HuH-7.5 (cell line): ENCODE results near the gene CHD9NB.
A peak's percentile ranks its signal among the peaks of the same experiment; 100 is the strongest.
"Not testable (repeated sequence)": the region's sequence is repeated elsewhere in the genome, so short reads cannot be mapped to it uniquely, and the experiment has no call there.

Source experiments
- DNase-seq: peaks from one replicate; pipeline ENCODE4 v3.0.0; 2011; ENCODE audit warnings: low spot score

Gene CHD9NB

GRCh38 chr16:53056392-53056881, 3.7 kb upstream of the CHD9NB start:
- DNase-seq = no peak

- DNase-seq = peak; percentile 31
Measured at GRCh38 chr16:53055541-53056391, 3.1 kb upstream of the CHD9NB start.

- peak; percentile 76 for DNase-seq
Measured at GRCh38 chr16:53054670-53055485, 2.2 kb upstream of the CHD9NB start, which contains the start of gene CHD9. Gene CHD9 (plus strand): TSS chr16:53054991. CDS start chr16:53156090, 101,099 bp downstream.

- DNase-seq = no peak
Measured at GRCh38 chr16:53053967-53054669, 1.4 kb upstream of the CHD9NB start.

GRCh38 chr16:53051255-53051654, 1.4 kb downstream of the CHD9NB start:
- DNase-seq = not testable (repeated sequence)

- no peak for DNase-seq
Measured at GRCh38 chr16:53048139-53048915, 4.4 kb downstream of the CHD9NB start.

- DNase-seq = not testable (repeated sequence)
Measured at GRCh38 chr16:53047515-53047914, 5.2 kb downstream of the CHD9NB start.

GRCh38 chr16:53045341-53046220, 7.1 kb downstream of the CHD9NB start:
- DNase-seq = no peak

- DNase-seq = no peak
Measured at GRCh38 chr16:53043986-53044601, 8.6 kb downstream of the CHD9NB start.

- no peak for DNase-seq
Measured at GRCh38 chr16:53043428-53043831, 9.3 kb downstream of the CHD9NB start.

- DNase-seq = no peak
Measured at GRCh38 chr16:53042235-53042701, 10.4 kb downstream of the CHD9NB start.

- DNase-seq = no peak
Measured at GRCh38 chr16:53041320-53042051, 11.2 kb downstream of the CHD9NB start.

- DNase-seq = no peak
Measured at GRCh38 chr16:53040788-53041187, 11.9 kb downstream of the CHD9NB start.

GRCh38 chr16:53036711-53037110, 16.0 kb downstream of the CHD9NB start:
- not testable (repeated sequence) for DNase-seq

- no peak for DNase-seq
Measured at GRCh38 chr16:53036066-53036465, 16.6 kb downstream of the CHD9NB start.

GRCh38 chr16:53035176-53035942, 17.3 kb downstream of the CHD9NB start:
- no peak for DNase-seq

- no peak for DNase-seq
Measured at GRCh38 chr16:53034306-53034705, 18.4 kb downstream of the CHD9NB start.

- no peak for DNase-seq
Measured at GRCh38 chr16:53031323-53031942, 21.3 kb downstream of the CHD9NB start.
